Measurements from ENCODE around the gene TMEM107.
A peak's percentile ranks its signal among the peaks of the same experiment; 100 is the strongest.

The TMEM107 gene

GRCh38 chr17:8176197-8176940, at the start of gene TMEM107:
TSS of gene TMEM107 (minus strand) at chr17:8176380. CDS start at chr17:8176286, 94 bp downstream.
- H4K20me1 ChIP-seq (ENCODE audit: insufficient read depth, low read length): no peaks in the 10 kb centered on the region
- no peaks in the 10 kb centered on the region for H3K36me3 ChIP-seq (replicated peaks; ENCODE audit: insufficient read depth, low read length)
- H3K27ac ChIP-seq (ENCODE audit: low read length): peak within 1 kb of the TSS; percentile 64
- H3K4me2 ChIP-seq (ENCODE audit: low read depth, low read length): peak within 1 kb of the TSS; percentile 90
- H3K79me2 ChIP-seq (ENCODE audit: low read length): no peaks in the 10 kb centered on the region; the same call in 1 of the 2 replicates
- no peaks in the 10 kb centered on the region for H3K9me2 ChIP-seq (replicated peaks; ENCODE audit: insufficient read depth, low read length)
- TF ChIP-seq CTCF (IDR thresholded peaks at IDR 0.05; ENCODE audit: low read length) (peak; percentile 14; the same call in 1 of the 2 replicates), EZH2phosphoT487 (IDR thresholded peaks at IDR 0.05; ENCODE audit: low read length) (no peak)
- peak within 1 kb of the TSS; percentile 88 for H2AFZ ChIP-seq (ENCODE audit: low read length)
- peak within 1 kb of the TSS; percentile 90 for H3K4me3 ChIP-seq (ENCODE audit: low read length)
- peak; percentile 94 for DNase-seq
- H3F3A ChIP-seq (ENCODE audit: insufficient read depth, low read length): peaks cover 23% of the 10 kb centered on the region
- H3K27me3 ChIP-seq (replicated peaks; ENCODE audit: insufficient read depth, low read length): no peaks in the 10 kb centered on the region
- peak within 1 kb of the TSS; percentile 74 for H3K9ac ChIP-seq (ENCODE audit: low read length)
- no peaks in the 10 kb centered on the region for H3K9me3 ChIP-seq (replicated peaks; ENCODE audit: insufficient read depth, low read length)
- H3K4me1 ChIP-seq (ENCODE audit: low read length): peaks cover 17% of the 10 kb centered on the region; the same call in 1 of the 2 replicates

- Histone ChIP-seq H3K36me3 (replicated peaks; ENCODE audit: insufficient read depth, low read length) (0 out of 2 replicates have a peak, but pooled peaks cover 17% of the 10 kb centered on the region), H3K27ac (ENCODE audit: low read length) (no peak overlapping the region), H3K79me2 (ENCODE audit: low read length) (no peaks in the 10 kb centered on the region), H3K9ac (ENCODE audit: low read length) (no peak overlapping the region), H3K27me3 (replicated peaks; ENCODE audit: insufficient read depth, low read length) (no peaks in the 10 kb centered on the region), H3K9me3 (replicated peaks; ENCODE audit: insufficient read depth, low read length) (no peaks in the 10 kb centered on the region), H4K20me1 (ENCODE audit: insufficient read depth, low read length) (no peaks in the 10 kb centered on the region), H3K4me2 (ENCODE audit: low read depth, low read length) (no peak overlapping the region), H2AFZ (ENCODE audit: low read length) (no peak overlapping the region), H3K4me3 (ENCODE audit: low read length) (no peak overlapping the region), H3K4me1 (ENCODE audit: low read length) (peaks cover 5% of the 10 kb centered on the region; the same call in 1 of the 2 replicates), H3F3A (ENCODE audit: insufficient read depth, low read length) (peaks cover 38% of the 10 kb centered on the region), H3K9me2 (replicated peaks; ENCODE audit: insufficient read depth, low read length) (no peaks in the 10 kb centered on the region)
- DNase-seq: no peak
- no peak for TF ChIP-seq CTCF (IDR thresholded peaks at IDR 0.05; ENCODE audit: low read length)
- no peak for TF ChIP-seq EZH2phosphoT487 (IDR thresholded peaks at IDR 0.05; ENCODE audit: low read length)
- no peak for TF ChIP-seq EZH2 (optimal IDR thresholded peaks at IDR 0.05; ENCODE audit: low read depth, low read length)
Measured at GRCh38 chr17:8224891-8225812, 49.0 kb upstream of the TMEM107 start.

- no peaks in the 10 kb centered on the region for H3K79me2 ChIP-seq (ENCODE audit: low read length)
- TF ChIP-seq EZH2 (optimal IDR thresholded peaks at IDR 0.05; ENCODE audit: low read depth, low read length) (no peak), EZH2phosphoT487 (IDR thresholded peaks at IDR 0.05; ENCODE audit: low read length) (no peak), CTCF (IDR thresholded peaks at IDR 0.05; ENCODE audit: low read length) (peak; percentile 17; the same call in 1 of the 2 replicates)
- H3K4me2 ChIP-seq (ENCODE audit: low read depth, low read length): peak overlapping the region; percentile 76
- peaks cover 41% of the 10 kb centered on the region for H3F3A ChIP-seq (ENCODE audit: insufficient read depth, low read length)
- H3K27ac ChIP-seq (ENCODE audit: low read length): peak overlapping the region; percentile 95
- peak overlapping the region; percentile 72 for H3K4me3 ChIP-seq (ENCODE audit: low read length)
- no peaks in the 10 kb centered on the region for H4K20me1 ChIP-seq (ENCODE audit: insufficient read depth, low read length)
- 0 out of 2 replicates have a peak, but pooled peaks cover 12% of the 10 kb centered on the region for H3K36me3 ChIP-seq (replicated peaks; ENCODE audit: insufficient read depth, low read length)
- H3K9ac ChIP-seq (ENCODE audit: low read length): peak overlapping the region; percentile 75
- H3K9me2 ChIP-seq (replicated peaks; ENCODE audit: insufficient read depth, low read length): no peaks in the 10 kb centered on the region
- H3K27me3 ChIP-seq (replicated peaks; ENCODE audit: insufficient read depth, low read length): no peaks in the 10 kb centered on the region
- H3K4me1 ChIP-seq (ENCODE audit: low read length): peaks cover 5% of the 10 kb centered on the region; the same call in 1 of the 2 replicates
- peak; percentile 58 for DNase-seq
- peak overlapping the region; percentile 65 for H2AFZ ChIP-seq (ENCODE audit: low read length)
- H3K9me3 ChIP-seq (replicated peaks; ENCODE audit: insufficient read depth, low read length): no peaks in the 10 kb centered on the region
Measured at GRCh38 chr17:8223356-8224126, 47.4 kb upstream of the TMEM107 start.

Data from MM.1S (cell line).